IMR-90 (cell line): ENCODE results near the gene RBM10. TPM values are rescaled to one million over a fixed set of nuclear protein-coding genes. Genes with fewer than 3 reads are reported as not detected.

Experiments
- ATAC-seq: fragments of 200-7000 bp; cut with Tn5 transposase; 2 replicates; pipeline ENCODE4 v1.9.1; 2020; ENCODE audit warnings: low read depth, mild to moderate bottlenecking, moderate library complexity
- BruUV-seq: library from RNA; stranded (reverse); fragments of 400-500 nt; replicated peaks from 2 replicates; lab custom pipeline; 2021; lab: Mats Ljungman, UMichigan
- CTCF ChIA-PET: fragments of 300-600 bp; formaldehyde crosslinking; extraction: SDS; loops from one replicate; lab custom pipeline; 2021; ENCODE audit warnings: antibody characterized with exemption; lab: Yijun Ruan, JAX
- POLR2A ChIA-PET: fragments of 300-600 bp; sonication (Branson Sonifier 250); formaldehyde crosslinking; loops from one replicate; lab custom pipeline; 2022; ENCODE audit warnings: antibody characterized with exemption; ENCODE audit not compliant: unreplicated experiment; lab: Charles Lee
- DNase-seq: peaks from one replicate; pipeline ENCODE4 v3.0.0; 2013
- H2AFZ ChIP-seq: replicated peaks from 2 replicates; pipeline ENCODE3; 2013; ENCODE audit warnings: low read length, mild to moderate bottlenecking; ENCODE audit not compliant: poor library complexity
- H2AK5ac ChIP-seq: 2 replicates; pipeline ENCODE4 v1.6.1; 2013; ENCODE audit warnings: low read depth, low read length, inconsistent platforms
- H2AK9ac ChIP-seq: replicated peaks from 2 replicates; pipeline ENCODE3; 2013; ENCODE audit warnings: mild to moderate bottlenecking, low read depth, low read length, moderate library complexity; ENCODE audit not compliant: poor library complexity
- H2BK120ac ChIP-seq: 2 replicates; pipeline ENCODE4 v1.6.1; 2013; ENCODE audit warnings: low read depth, low read length, inconsistent platforms
- H2BK15ac ChIP-seq: 3 replicates; pipeline ENCODE4 v1.6.1; 2013; ENCODE audit warnings: low read depth, low read length, inconsistent platforms
- H2BK20ac ChIP-seq: 2 replicates; pipeline ENCODE4 v1.6.1; 2013; ENCODE audit warnings: low read depth, mild to moderate bottlenecking, inconsistent platforms, low read length, moderate library complexity
- H2BK5ac ChIP-seq: 2 replicates; pipeline ENCODE4 v1.6.1; 2013; ENCODE audit warnings: mild to moderate bottlenecking, low read depth, low read length, inconsistent platforms; ENCODE audit not compliant: poor library complexity, severe bottlenecking
- H3K14ac ChIP-seq: replicated peaks from 2 replicates; pipeline ENCODE4 v1.6.1; 2013; ENCODE audit warnings: low read depth, low read length, inconsistent platforms
- H3K18ac ChIP-seq: 2 replicates; pipeline ENCODE4 v1.6.1; 2013; ENCODE audit warnings: low read depth, low read length, control low read depth
- H3K23ac ChIP-seq: 2 replicates; pipeline ENCODE4 v1.6.1; 2013; ENCODE audit warnings: low read depth, low read length, inconsistent platforms
- H3K27ac ChIP-seq: 2 replicates; pipeline ENCODE4 v1.5.1; 2013; ENCODE audit warnings: mild to moderate bottlenecking, control low read depth, low read length; ENCODE audit not compliant: insufficient read depth
- H3K27me3 ChIP-seq: 2 replicates; pipeline ENCODE4 v1.6.1; 2013; ENCODE audit warnings: low read length; ENCODE audit not compliant: control insufficient read depth, insufficient read depth
- H3K36me3 ChIP-seq: 2 replicates; pipeline ENCODE4 v1.6.1; 2013; ENCODE audit warnings: low read length, mixed read lengths; ENCODE audit not compliant: control insufficient read depth, insufficient read depth
- H3K4ac ChIP-seq: 2 replicates; pipeline ENCODE4 v1.6.1; 2013; ENCODE audit warnings: low read depth, low read length, inconsistent platforms
- H3K4me1 ChIP-seq: 2 replicates; pipeline ENCODE4 v1.6.1; 2013; ENCODE audit warnings: low read length, mixed read lengths; ENCODE audit not compliant: control insufficient read depth, insufficient read depth
- H3K4me2 ChIP-seq: 2 replicates; pipeline ENCODE4 v1.6.1; 2013; ENCODE audit warnings: low read depth, mild to moderate bottlenecking, control low read depth, low read length, moderate library complexity
- H3K4me3 ChIP-seq: 2 replicates; pipeline ENCODE4 v1.5.1; 2013; ENCODE audit warnings: low read depth, mild to moderate bottlenecking, control low read depth, low read length, moderate library complexity; ENCODE audit not compliant: insufficient read depth
- H3K56ac ChIP-seq: 2 replicates; pipeline ENCODE4 v1.6.1; 2013; ENCODE audit warnings: low read length, inconsistent platforms; ENCODE audit not compliant: insufficient read depth; ENCODE audit errors: extremely low read depth
- H3K79me1 ChIP-seq, 2 experiments: 2 replicates each; pipeline ENCODE4 v1.6.1; 2013; ENCODE audit warnings: low read length in 2 of 2, inconsistent platforms in 1 of 2, low read depth in 1 of 2
- H3K9ac ChIP-seq: 2 replicates; pipeline ENCODE4 v1.6.1; 2013; ENCODE audit warnings: low read depth, low read length, control low read depth
- H3K9me1 ChIP-seq: 2 replicates; pipeline ENCODE4 v1.6.1; 2013; ENCODE audit warnings: low read length, inconsistent platforms; ENCODE audit not compliant: insufficient read depth
- H3K9me3 ChIP-seq: 2 replicates; pipeline ENCODE4 v1.6.1; 2013; ENCODE audit warnings: low read length; ENCODE audit not compliant: control insufficient read depth, insufficient read depth
- H4K20me1 ChIP-seq: 2 replicates; pipeline ENCODE4 v1.6.1; 2013; ENCODE audit warnings: low read length, inconsistent platforms; ENCODE audit not compliant: insufficient read depth
- H4K5ac ChIP-seq: 2 replicates; pipeline ENCODE4 v1.6.1; 2013; ENCODE audit warnings: mild to moderate bottlenecking, low read depth, low read length, control low read depth
- H4K8ac ChIP-seq, 2 experiments: 2 replicates each; pipeline ENCODE4 v1.6.1; 2013; ENCODE audit warnings: low read depth in 2 of 2, low read length in 2 of 2, control low read depth in 1 of 2, inconsistent platforms in 1 of 2
- H4K91ac ChIP-seq: 2 replicates; pipeline ENCODE4 v1.6.1; 2013; ENCODE audit warnings: low read depth, low read length, inconsistent platforms; ENCODE audit not compliant: insufficient read depth
- BHLHE40 ChIP-seq: fragments of 150-350 bp; IDR thresholded peaks from 2 replicates; pipeline ENCODE4 v1.6.1; 2016; ENCODE audit warnings: mild to moderate bottlenecking, low read depth, low read length
- CHD1 ChIP-seq: IDR thresholded peaks from 2 replicates; pipeline ENCODE4 v1.6.1; 2012; ENCODE audit warnings: low read depth, low read length, improper control_type of control experiment
- ELK1 ChIP-seq: fragments of 150-350 bp; IDR thresholded peaks from 2 replicates; pipeline ENCODE4 v1.6.1; 2016; ENCODE audit warnings: low read depth, mild to moderate bottlenecking, low read length, moderate library complexity, borderline replicate concordance
- FOS ChIP-seq: fragments of 150-350 bp; IDR thresholded peaks from 2 replicates; pipeline ENCODE4 v1.6.1; 2016; ENCODE audit warnings: low read depth, low read length
- MAFK ChIP-seq: IDR thresholded peaks from 2 replicates; pipeline ENCODE4 v1.6.1; 2012; ENCODE audit warnings: low read depth, low read length, improper control_type of control experiment
- MAZ ChIP-seq: IDR thresholded peaks from 2 replicates; pipeline ENCODE4 v1.6.1; 2012; ENCODE audit warnings: low read depth, mild to moderate bottlenecking, low read length, improper control_type of control experiment, moderate library complexity, borderline replicate concordance
- MXI1 ChIP-seq: IDR thresholded peaks from 2 replicates; pipeline ENCODE4 v1.6.1; 2012; ENCODE audit warnings: low read depth, mild to moderate bottlenecking, low read length, moderate library complexity, borderline replicate concordance
- NFE2L2 ChIP-seq: fragments of 150-350 bp; IDR thresholded peaks from 2 replicates; pipeline ENCODE4 v1.6.1; 2016; ENCODE audit warnings: low read depth, mild to moderate bottlenecking, low read length
- RAD21 ChIP-seq: IDR thresholded peaks from 2 replicates; pipeline ENCODE4 v1.6.1; 2012; ENCODE audit warnings: low read length, improper control_type of control experiment
- RFX5 ChIP-seq: IDR thresholded peaks from 2 replicates; pipeline ENCODE4 v1.8.0; 2012; ENCODE audit warnings: low read depth, mild to moderate bottlenecking, low read length, moderate library complexity
- SMC3 ChIP-seq: fragments of 150-350 bp; IDR thresholded peaks from 2 replicates; pipeline ENCODE4 v1.6.1; 2016; ENCODE audit warnings: low read depth, mild to moderate bottlenecking, antibody characterized with exemption, low read length, moderate library complexity
- USF2 ChIP-seq: fragments of 150-350 bp; IDR thresholded peaks from 2 replicates; pipeline ENCODE4 v1.6.1; 2017; ENCODE audit warnings: mild to moderate bottlenecking, antibody characterized with exemption, low read length, low read depth
- WGBS, 2 experiments: methylation state at CpG; one replicate each; pipeline versions ENCODE4 v1.1.5 to v1.1.7; 2013; ENCODE audit warnings: missing lambda C conversion rate in 2 of 2; ENCODE audit not compliant: insufficient read length in 1 of 2; ENCODE audit errors: extremely low coverage in 2 of 2; 5-methylcytosine and 5-hydroxymethylcytosine counted together
- dilution Hi-C: fragments of 300-500 bp; cut with HindIII; formaldehyde crosslinking; loops from one replicate; pipeline ENCODE4 v1.14.3; 2018; ENCODE audit warnings: low sequenced_read_pairs; ENCODE audit not compliant: unreplicated experiment
- in situ Hi-C: fragments of 300-500 bp; cut with MboI; formaldehyde crosslinking; loops from 3 replicates; pipeline ENCODE4 v1.14.3; 2019; ENCODE audit warnings: low sequenced_read_pairs, inconsistent platforms, mixed read lengths
- intact Hi-C: fragments of 100-400 bp; cut with micrococcal nuclease; formaldehyde crosslinking; loops from 2 replicates; pipeline ENCODE4 v1.10.0; 2022
- polyA plus RNA-seq, 3 experiments: library from polyadenylated mRNA; depleted of rRNA; stranded (reverse); fragments of >200 nt; gene quantifications; 2 replicates each; pipeline ENCODE4 v1.2.3, GENCODE V29; 2012; ENCODE audit warnings: low replicate concordance in 1 of 3
- total RNA-seq: library from RNA; depleted of rRNA; stranded (reverse); fragments of >200 nt; gene quantifications from 2 replicates; pipeline ENCODE4 v1.2.3, GENCODE V29; 2012
- TF ChIP-seq, protein P1 (sequence below): conservative IDR thresholded peaks from 2 replicates; pipeline ENCODE4 v1.5.1; 2012; ENCODE audit warnings: mild to moderate bottlenecking, low read depth, low read length, improper control_type of control experiment

Gene RBM10
- total and polyA plus RNA-seq, 2 of the 4 experiments (the other 2 are of a cell fraction): 33.4 to 36.0 TPM

GRCh38 chrX:47228550-47229270 lies 83.7 kb downstream of the RBM10 start:
- DNase-seq (no peak), ATAC-seq (no peak)
- intact Hi-C loops (no loop called here), dilution Hi-C loops (no loop called here), in situ Hi-C loops (no loop called here)
- no peak overlapping the region for H4K5ac ChIP-seq
- no peak overlapping the region for H2BK20ac ChIP-seq
- H3K79me1 ChIP-seq: peaks cover 5% of the 10 kb centered on the region in 2 experiments; a peak in 1 of 4 replicates
- no peak overlapping the region for H2AFZ ChIP-seq
- 94% methylated on average over 7 of the region's 12 CpGs; no CpG with 5 or more reads in 1 of the 2 experiments for WGBS, 2 experiments
- H3K18ac ChIP-seq: no peak overlapping the region
- ChIA-PET CTCF (no interaction called here), POLR2A (no interaction called here)
- no peak overlapping the region for H2BK5ac ChIP-seq
- no peak overlapping the region for H3K23ac ChIP-seq
- no TSS peak for BruUV-seq
- no peak overlapping the region for H2BK15ac ChIP-seq
- H3K14ac ChIP-seq: no peak overlapping the region
- H3K9me1 ChIP-seq: no peaks in the 10 kb centered on the region; the same call in 1 of the 2 replicates
- no peak overlapping the region for H2BK120ac ChIP-seq
- H3K4me2 ChIP-seq: no peak overlapping the region
- no peak overlapping the region for H3K4ac ChIP-seq
- H3K56ac ChIP-seq: no peak overlapping the region
- H3K27me3 ChIP-seq: peaks cover 10% of the 10 kb centered on the region; the same call in 1 of the 2 replicates
- H4K91ac ChIP-seq: no peak overlapping the region
- H3K4me1 ChIP-seq: 0 out of 2 replicates have a peak, but pooled peaks cover 1% of the 10 kb centered on the region
- H3K36me3 ChIP-seq: peaks cover 46% of the 10 kb centered on the region
- H3K9me3 ChIP-seq: no peaks in the 10 kb centered on the region
- H2AK5ac ChIP-seq: no peak overlapping the region
- H4K8ac ChIP-seq: no peak overlapping the region
- H2AK9ac ChIP-seq: no peak overlapping the region
- H3K4me3 ChIP-seq: no peak overlapping the region
- H3K9ac ChIP-seq: no peak overlapping the region
- H3K27ac ChIP-seq: no peak overlapping the region
- TF ChIP-seq MXI1: no peak
- no peak for TF ChIP-seq RFX5
- TF ChIP-seq SMC3: no peak
- no peak for TF ChIP-seq NFE2L2
- no peak for TF ChIP-seq ELK1
- no peak for TF ChIP-seq CHD1
- TF ChIP-seq BHLHE40: no peak
- no peak for TF ChIP-seq FOS
- no peak for TF ChIP-seq USF2
- TF ChIP-seq, protein P1, sequence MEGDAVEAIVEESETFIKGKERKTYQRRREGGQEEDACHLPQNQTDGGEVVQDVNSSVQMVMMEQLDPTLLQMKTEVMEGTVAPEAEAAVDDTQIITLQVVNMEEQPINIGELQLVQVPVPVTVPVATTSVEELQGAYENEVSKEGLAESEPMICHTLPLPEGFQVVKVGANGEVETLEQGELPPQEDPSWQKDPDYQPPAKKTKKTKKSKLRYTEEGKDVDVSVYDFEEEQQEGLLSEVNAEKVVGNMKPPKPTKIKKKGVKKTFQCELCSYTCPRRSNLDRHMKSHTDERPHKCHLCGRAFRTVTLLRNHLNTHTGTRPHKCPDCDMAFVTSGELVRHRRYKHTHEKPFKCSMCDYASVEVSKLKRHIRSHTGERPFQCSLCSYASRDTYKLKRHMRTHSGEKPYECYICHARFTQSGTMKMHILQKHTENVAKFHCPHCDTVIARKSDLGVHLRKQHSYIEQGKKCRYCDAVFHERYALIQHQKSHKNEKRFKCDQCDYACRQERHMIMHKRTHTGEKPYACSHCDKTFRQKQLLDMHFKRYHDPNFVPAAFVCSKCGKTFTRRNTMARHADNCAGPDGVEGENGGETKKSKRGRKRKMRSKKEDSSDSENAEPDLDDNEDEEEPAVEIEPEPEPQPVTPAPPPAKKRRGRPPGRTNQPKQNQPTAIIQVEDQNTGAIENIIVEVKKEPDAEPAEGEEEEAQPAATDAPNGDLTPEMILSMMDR: no peak
- TF ChIP-seq MAFK: no peak
- TF ChIP-seq MAZ: no peak
- TF ChIP-seq RAD21: no peak
- H4K20me1 ChIP-seq: peaks cover 7% of the 10 kb centered on the region; the same call in 1 of the 2 replicates
